GM21515 (cell line): Measurements from ENCODE around the gene FAM83C.
"Not testable (repeated sequence)": the region's sequence is repeated elsewhere in the genome, so short reads cannot be mapped to it uniquely, and the experiment has no call there.

Experiments used
- ATAC-seq: cut with Tn5 transposase; IDR thresholded peaks from one replicate; pipeline ENCODE4 v1.9.1; 2021; ENCODE audit not compliant: unreplicated experiment

Gene FAM83C

GRCh38 chr20:35319192-35319870, 27.1 kb upstream of the FAM83C start:
- ATAC-seq: no peak

DNA sequence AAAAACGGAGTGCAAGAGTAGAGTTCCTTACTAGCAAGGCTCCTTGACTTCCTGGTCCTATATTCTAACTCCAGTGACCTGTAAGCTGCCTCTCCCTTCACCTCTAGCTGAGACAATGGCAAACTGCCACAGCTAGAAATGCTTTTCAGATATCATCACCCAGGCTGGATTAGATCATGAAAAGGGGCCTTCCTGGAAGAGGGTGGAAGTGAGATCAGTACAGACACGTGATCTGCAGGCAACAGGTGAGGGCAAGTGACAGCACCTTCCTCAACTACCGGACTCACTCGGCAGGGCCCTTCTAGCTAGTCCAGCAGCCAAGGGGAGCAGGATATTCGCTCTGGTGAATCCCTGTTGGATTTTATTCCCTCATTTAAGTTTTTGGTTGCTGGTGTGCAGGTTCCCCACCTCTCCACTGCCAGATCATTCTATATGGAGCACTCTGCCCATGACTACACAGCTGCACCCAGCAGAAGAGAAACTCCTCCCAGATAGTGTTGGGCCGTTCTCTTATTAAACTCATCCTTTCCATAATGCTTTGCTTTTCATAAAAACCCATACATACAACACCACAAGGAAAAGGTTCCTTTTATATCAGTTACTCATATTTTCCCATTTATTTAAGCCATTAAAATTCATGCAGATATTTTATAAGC, 26.4 kb upstream of the FAM83C start:
- no peak for ATAC-seq

DNA sequence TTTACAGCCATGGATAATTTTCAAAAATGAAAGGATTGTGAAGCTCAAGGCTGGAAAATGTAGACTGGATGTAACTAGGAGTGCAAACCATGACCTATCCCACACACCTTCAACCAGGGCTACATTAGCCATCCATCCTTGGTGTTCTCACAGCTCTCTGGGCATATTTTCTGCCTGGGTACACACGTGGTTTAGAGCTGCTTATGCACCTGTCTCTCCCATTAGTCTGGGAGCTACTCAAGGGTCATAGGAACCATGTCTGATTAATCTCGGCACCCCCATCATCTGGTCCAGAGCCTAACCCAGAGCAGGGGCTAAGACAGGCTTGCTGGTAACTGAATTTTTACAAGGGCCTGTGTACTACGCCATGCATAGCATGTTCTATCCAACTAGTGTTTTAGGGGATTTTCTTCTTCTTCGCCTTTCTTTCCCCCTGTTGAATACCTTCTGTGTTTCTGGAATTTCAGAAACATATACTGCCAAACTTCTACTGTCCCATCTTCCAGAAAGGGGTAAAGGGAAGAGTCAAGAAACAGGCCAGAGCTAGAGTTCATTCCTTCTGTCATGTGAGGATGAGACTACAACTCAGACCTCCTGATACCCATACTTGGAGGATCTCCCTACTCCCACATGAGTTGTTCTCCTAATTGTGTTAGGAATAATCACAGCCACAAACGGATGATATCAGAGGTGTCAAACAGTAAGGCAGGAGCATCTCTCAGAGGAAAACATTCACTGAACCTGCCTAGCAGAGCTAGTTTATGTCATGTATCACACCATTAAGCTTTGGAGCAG, 25.4 kb upstream of the FAM83C start:
- ATAC-seq: no peak

DNA sequence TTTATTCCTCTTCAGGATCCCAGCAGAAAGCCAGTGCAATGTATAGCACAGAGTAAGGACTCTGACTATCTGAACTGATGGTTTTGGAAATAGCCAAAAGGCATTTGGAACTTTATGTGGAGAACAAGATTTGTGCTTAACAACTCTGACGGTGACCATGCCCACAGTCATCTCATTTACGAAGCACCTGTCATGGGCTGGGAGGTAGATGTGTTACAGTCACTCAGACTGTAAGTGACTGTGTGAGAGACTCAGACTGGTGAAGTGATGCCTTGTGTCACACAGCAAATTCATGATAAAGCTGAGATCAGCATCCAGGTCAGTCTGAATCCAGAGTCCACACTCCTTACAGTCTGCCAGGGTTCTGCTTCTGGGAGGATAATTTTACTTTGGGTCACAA, 23.9 kb upstream of the FAM83C start:
- no peak for ATAC-seq

GRCh38 chr20:35315632-35316020, 23.4 kb upstream of the FAM83C start:
- ATAC-seq: not testable (repeated sequence)

DNA sequence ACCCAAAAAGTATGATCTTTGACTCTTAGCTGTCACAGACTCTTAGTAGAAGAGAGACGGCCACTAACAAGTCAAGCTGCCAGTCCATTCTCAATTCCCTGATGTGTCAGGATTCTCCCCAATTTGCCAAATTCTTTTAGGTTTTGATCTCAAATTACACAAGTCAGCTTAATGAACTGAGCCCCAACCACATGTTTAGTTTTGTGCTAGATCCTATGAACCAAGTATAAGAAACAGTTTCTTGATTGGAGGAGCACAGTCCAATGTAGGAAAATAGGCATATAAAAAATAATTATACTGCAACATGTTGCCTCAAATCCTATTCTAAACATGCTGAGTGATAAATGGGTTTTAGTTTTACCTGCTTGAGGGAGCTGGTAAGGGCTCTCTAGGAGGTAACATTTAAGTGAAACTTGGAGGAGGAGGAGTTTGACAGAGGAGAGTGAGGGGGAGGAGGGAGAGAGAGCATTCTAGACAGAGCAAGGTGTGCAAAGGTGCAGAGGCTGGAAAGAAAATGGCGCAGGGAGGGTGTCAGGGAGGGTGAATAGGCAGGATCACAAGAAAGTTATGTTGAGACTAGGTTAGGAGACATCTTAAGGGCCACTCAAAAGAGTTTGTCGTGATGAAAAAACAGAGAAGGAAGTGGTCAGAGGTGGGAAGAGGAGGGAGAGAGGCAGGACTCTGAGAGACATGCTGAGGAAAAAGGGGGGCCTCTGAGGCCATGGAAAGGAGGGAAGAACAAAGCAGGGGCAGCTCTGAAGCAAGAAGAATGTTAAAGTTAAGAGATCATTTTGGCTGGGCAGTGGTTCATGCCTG, 22.8 kb upstream of the FAM83C start:
- no peak for ATAC-seq

GRCh38 chr20:35312318-35312717, 20.1 kb upstream of the FAM83C start:
- ATAC-seq: no peak

DNA sequence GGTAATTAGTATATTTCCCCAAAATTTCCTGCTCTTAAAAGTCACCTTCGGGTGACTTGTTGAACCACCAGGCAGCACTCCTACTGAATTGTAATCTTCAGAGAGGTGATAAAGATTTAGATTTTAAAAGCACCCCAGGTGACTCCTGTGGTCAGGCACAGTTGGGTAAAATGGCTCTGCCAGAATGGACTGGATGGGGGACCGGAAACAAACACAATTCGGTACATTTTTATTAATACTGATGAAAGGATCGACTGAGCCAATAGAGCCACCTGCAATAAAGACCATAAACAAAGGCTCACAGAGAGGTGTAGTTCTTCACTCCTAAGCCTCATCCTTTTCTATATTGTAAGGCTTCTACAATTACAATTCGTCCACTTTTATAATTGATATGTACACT, 19.6 kb upstream of the FAM83C start:
- no peak for ATAC-seq

GRCh38 chr20:35311409-35311808, 19.2 kb upstream of the FAM83C start:
- ATAC-seq: no peak

- no peak for ATAC-seq
Measured at GRCh38 chr20:35307666-35308653, 15.7 kb upstream of the FAM83C start.

DNA sequence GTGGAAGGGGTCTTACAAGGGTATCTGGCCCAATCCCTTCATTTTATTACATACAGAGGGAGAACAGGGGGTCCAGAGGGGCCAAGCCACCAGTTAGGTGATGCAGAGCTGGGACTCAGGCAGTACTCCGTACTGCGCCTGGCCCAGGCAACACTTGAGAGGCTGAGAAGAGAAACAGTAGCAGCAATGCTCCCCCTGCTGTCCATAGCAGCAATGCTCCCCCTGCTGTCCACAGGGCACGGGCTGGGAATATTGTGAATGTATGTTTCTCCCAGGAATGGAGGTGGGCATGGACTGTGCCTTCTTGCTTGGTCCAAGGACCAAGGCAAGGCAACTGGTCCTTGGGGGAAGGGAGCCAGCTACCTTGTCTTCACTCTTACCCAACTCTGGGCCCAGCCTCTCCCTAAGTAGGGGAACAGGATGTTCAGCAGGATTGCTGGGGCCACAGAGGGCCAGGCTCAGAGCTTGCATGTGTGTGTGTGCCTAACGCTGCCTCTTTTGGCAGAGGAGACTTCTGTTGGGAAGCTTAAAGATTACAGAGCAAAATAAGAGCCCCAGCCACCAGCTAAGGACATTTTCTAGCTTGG, 14.8 kb upstream of the FAM83C start:
- no peak for ATAC-seq

GRCh38 chr20:35305682-35306556, 13.7 kb upstream of the FAM83C start:
- ATAC-seq: no peak

DNA sequence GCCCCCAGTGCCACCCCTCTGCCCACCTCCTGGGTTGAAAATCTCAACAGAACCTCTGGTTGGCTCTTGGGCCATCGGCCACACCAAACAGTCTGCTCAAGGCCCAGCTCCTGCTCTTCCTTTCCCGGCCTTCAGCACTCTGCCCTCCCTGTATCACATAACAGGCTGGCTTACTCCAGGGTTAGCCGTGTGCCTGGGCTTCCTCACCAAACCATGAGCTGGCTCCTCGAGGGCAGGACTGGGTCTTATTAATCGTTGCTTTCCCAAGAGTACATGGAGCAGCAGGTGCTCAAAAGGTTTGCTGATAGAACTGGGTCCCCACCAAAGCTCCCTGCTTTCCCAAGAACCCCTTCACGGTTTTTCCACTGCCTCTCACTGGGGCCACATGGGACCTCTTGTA, 12.7 kb upstream of the FAM83C start:
- no peak for ATAC-seq

GRCh38 chr20:35303735-35304491, 11.7 kb upstream of the FAM83C start:
- no peak for ATAC-seq

DNA sequence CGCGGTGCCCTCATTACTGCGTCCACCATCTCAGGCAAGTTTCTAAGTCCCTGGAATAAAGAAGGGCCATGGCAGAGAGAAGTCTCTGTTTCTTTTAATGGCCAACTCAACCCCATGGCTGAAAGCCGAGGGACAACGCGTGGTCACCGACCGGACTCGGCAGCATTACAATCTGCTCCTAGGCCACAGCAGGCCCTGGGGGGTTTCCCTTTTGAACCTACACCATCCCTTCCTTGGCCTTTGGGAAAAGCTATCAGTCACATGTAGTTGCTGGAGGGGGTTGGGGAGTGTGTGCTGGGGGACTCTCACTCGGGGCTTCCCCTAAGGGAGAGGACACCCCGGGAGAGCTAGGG, 11.1 kb upstream of the FAM83C start:
- no peak for ATAC-seq

DNA sequence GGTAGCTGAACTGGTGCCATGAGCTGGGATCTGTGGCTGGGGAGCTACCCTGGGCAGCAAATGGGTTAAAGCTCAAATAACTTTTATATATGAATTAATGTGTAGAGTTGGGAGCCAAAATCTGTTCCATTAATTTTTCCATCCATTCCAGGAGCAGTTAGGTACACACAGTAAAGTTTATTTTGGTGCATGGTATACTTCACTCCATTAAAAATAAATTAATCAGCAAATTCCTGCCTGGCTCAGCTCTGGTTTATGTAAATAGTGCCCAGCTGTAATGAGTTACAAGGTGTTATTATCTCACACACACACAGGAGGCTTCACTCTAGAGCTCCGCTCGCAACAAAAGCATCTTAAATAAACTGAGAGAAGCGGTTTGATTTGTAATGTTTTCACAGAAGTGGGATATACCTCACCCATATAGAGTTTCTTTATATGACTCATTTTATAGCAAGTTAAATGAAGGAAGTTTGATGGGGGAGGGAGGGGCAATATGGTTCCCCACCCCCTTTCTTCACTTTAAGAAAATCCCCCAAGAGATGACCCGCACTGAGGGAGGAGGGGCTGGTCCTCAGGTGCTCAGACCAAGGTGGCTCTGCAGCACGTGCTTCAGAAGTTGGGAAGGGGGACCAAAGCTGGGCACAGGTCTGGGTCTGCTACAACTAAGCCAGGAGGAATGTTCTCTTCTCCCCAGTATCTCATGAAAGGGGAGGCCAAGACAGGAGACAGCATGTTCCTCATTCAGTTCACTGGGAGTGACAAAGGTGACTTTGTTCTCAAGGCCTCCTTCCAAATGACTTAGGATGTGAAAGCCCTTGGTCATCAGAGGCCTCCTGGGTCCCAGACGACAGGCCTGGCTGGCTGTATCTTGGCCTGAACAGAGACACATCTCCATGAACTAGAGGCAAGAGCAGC, 10.5 kb upstream of the FAM83C start:
- ATAC-seq: no peak

GRCh38 chr20:35301426-35301825, 9.2 kb upstream of the FAM83C start:
- no peak for ATAC-seq
